BJ (cell line): ENCODE data around the gene ZDHHC8. TPM values are rescaled to one million over a fixed set of nuclear protein-coding genes. Genes with fewer than 3 reads are reported as not detected.
A peak's percentile ranks its signal among the peaks of the same experiment; 100 is the strongest.

Experiments used
- CTCF ChIA-PET: fragments of 350-600 bp; formaldehyde crosslinking; extraction: SDS; loops from one replicate; lab custom pipeline; 2021; ENCODE audit warnings: antibody characterized with exemption, inconsistent platforms; lab: Yijun Ruan, JAX
- POLR2A ChIA-PET: fragments of 300-600 bp; sonication (Branson Sonifier 250); formaldehyde crosslinking; extraction: SDS; loops from one replicate; lab custom pipeline; 2021; ENCODE audit warnings: antibody characterized with exemption; lab: Charles Lee
- DNase-seq: peaks from one replicate; pipeline ENCODE4 v3.0.0-alpha.2; 2011; ENCODE audit warnings: low read depth
- H3K27me3 ChIP-seq: 2 replicates; pipeline ENCODE4 v1.6.0; 2011; ENCODE audit warnings: low read length; ENCODE audit not compliant: control insufficient read depth, insufficient read depth
- H3K36me3 ChIP-seq: 2 replicates; pipeline ENCODE4 v1.5.1; 2011; ENCODE audit warnings: low read length; ENCODE audit not compliant: control insufficient read depth, insufficient read depth
- H3K4me3 ChIP-seq: 2 replicates; pipeline ENCODE4 v1.5.1; 2011; ENCODE audit warnings: low read depth, mild to moderate bottlenecking, control low read depth, low read length
- polyA plus RNA-seq: library from polyadenylated mRNA; depleted of rRNA; stranded (reverse); fragments of >200 nt; gene quantifications from 2 replicates; pipeline ENCODE4 v1.2.3, GENCODE V29; 2011
- TF ChIP-seq, protein P1 (sequence below): IDR thresholded peaks from 2 replicates; pipeline ENCODE4 v1.5.1; 2011; ENCODE audit warnings: low read depth, mild to moderate bottlenecking, control low read depth, inconsistent platforms, low read length, moderate library complexity; ENCODE audit not compliant: insufficient read depth

ZDHHC8 gene
- polyA plus RNA-seq, 1 experiment, result 32.2 TPM

DNA sequence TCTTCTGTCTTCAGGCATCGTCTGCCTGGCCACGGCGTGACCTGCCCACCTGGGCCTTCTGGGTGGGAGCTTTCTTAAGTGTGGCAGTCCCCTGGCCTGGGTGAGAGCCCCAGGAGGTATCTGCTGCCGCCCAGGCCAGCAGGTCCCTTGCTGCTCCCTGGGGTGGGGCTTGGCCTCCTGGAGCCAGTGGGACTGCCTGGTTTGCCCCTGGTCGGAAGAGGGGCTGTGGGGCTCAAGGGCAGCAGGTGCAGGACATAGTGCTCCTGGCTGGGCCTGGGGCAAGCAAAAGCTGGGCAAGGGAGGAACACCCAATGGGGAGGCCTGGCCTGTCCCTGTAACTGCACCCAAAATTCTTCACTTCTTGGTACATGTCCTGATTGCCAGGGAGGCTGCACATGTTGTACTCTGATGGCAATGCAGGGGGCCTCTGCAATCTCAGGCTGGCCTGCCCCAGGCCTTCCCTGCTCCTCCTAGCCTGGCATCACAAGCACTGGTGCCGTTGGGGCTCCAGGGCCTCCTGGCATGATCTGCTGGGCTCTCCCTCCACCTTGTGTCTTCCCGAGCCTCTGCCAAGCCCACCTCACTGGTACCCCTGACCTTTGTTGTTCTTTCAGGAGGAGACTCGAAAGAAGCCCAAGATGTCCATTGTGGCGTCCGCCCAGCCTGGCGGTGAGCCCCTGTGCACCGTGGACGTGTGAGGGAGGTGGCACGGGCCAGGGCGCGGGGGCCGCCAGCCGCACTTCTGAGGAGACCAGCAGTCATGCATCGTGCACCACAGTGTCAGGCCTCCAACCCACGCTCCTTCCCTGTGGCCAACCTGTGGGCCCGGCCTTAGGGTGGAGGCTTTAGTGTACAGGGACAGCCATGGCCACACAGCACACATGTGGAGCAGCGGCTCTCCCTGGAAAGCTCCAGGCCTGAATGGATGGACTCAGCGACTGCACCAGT, 21.9 kb upstream of the ZDHHC8 start:
- ChIA-PET CTCF (interaction anchor here (0.9 to 1.3 kb wide), 2 partner anchors 9 to 47 kb away, joined by 3 read pairs; no protein-coding TSS in a partner anchor), POLR2A (no interaction called here)

DNA sequence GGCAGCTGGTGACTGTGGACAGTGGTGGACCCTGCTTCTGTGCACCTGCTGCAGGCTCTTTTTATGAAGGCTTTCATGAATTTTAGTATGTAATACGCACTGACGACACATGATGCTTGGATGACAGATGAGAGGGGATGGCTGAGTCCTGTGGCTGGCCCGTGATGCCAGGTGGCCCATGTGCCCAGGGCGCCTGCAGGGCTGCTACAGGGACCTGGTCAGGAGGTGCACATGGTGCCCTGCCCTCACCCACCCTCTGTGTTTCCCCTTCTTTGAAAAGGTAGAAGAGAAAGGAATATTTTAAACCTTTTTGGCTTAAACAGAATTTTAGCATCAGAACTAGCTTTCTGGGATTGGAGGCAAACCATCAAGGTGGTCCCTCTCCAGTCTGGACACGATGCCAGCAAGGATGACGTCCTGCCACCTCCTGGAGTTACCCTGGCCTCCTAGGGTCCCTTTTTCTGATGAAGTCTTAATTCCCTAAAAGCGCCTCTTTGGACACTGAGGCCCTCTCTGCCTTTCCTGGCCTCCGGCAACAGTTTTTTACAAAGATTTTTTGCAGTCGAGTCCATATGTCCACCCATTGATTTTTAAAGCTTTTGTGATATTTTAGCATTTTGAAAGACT, 21.1 kb upstream of the ZDHHC8 start:
- no peak overlapping the region for H3K4me3 ChIP-seq
- no peak for DNase-seq
- POLR2A ChIA-PET, result no interaction called here
- H3K27me3 ChIP-seq, result no peaks in the 10 kb centered on the region
- H3K36me3 ChIP-seq, result peaks cover 67% of the 10 kb centered on the region
- CTCF ChIA-PET, result interaction anchor here (0.9 to 1.3 kb wide), 2 partner anchors 9 to 47 kb away, joined by 3 read pairs; no protein-coding TSS in a partner anchor
- TF ChIP-seq, protein P1, sequence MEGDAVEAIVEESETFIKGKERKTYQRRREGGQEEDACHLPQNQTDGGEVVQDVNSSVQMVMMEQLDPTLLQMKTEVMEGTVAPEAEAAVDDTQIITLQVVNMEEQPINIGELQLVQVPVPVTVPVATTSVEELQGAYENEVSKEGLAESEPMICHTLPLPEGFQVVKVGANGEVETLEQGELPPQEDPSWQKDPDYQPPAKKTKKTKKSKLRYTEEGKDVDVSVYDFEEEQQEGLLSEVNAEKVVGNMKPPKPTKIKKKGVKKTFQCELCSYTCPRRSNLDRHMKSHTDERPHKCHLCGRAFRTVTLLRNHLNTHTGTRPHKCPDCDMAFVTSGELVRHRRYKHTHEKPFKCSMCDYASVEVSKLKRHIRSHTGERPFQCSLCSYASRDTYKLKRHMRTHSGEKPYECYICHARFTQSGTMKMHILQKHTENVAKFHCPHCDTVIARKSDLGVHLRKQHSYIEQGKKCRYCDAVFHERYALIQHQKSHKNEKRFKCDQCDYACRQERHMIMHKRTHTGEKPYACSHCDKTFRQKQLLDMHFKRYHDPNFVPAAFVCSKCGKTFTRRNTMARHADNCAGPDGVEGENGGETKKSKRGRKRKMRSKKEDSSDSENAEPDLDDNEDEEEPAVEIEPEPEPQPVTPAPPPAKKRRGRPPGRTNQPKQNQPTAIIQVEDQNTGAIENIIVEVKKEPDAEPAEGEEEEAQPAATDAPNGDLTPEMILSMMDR, result no peak

More for the DNA sequence above, 21.9 kb upstream of the ZDHHC8 start:
- no peak for DNase-seq
- Histone ChIP-seq H3K4me3 (no peak overlapping the region), H3K27me3 (no peaks in the 10 kb centered on the region), H3K36me3 (peaks cover 66% of the 10 kb centered on the region)
- TF ChIP-seq, protein P1, result no peak

DNA sequence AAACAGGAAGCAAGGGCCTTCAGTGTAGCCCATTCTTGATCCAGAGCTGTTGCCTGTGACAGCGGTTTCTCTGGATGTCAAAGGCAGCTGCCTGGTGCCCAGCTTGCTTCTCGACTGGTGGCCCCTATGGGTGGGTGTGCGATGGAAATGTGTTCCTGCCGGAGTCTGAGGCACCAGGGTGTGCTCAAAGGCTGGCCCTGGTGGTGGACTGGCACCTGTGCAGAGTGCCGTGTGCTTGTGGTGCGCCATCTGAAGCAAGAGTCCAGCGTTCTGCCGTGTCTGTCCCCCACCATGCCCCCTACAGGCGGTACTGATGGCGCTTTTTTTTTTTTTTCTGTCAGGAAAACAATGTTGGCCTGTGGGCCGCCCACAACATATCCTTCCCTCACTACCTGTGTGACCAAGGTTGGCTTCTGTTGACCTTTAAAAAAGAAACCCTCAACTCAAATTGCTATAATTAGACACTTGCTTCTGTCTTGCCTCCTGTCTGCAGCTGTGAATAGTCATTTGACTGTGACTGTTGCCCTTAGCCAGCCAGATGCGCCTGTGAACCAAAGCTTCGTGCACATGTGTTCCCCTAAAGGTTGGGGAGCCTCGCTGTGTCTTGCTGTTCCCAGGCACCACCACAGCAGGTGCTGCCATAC, 20.4 kb upstream of the ZDHHC8 start:
- TF ChIP-seq, protein P1, result peak; percentile 53
- H3K27me3 ChIP-seq, result no peaks in the 10 kb centered on the region
- DNase-seq, result no peak
- no peak overlapping the region for H3K4me3 ChIP-seq
- ChIA-PET CTCF (interaction anchor here (1.3 kb wide), 1 partner anchor 10 kb away, joined by 3 read pairs; no protein-coding TSS in a partner anchor), POLR2A (no interaction called here)
- peaks cover 67% of the 10 kb centered on the region for H3K36me3 ChIP-seq

DNA sequence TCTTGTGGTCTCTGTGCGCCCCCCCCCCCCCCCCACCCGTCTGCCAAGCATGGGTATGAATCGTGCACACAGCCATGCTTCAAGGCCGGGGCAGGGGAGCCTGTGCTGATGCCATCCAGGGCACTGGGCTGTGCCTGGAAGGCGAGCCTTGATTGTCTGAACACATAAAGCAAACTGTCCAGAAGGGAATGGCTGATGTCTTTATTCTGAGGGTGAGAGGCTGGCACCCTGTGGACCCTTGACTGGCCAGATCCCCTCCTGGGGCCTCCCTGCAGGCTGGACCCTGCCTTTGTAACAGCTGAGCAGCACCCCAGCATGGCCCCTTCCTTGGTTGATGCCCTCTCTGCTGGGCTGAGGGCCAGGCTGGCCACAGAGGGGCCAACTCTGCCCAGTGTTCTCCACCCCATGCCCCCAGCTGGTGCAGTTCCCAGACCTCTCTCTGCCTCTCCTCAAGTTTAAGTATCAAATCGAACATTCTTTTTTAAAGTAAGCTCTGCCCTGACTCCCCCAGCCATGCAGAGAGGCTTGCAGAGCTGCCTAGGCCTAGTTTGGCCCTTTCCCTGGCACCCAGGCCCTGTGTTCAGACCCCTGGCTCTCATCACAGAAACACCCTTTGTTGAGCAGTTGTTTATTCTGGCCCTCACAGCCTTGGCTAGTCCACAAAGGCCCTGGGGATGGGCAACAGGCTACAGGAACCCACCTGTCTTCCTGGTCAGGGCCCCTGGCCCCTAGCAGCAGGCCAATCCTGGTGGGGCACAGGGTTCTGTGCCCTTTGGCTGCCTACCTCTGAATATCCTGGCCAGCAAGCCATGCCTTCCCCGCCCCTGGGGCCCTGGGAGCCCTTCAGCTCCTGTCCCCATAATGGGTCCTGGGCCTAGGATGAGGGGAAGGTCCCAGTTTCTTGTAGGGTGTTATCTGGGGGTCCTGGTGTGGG, 19.6 kb upstream of the ZDHHC8 start:
- ChIA-PET POLR2A (no interaction called here), CTCF (interaction anchor here (1.1 kb wide), 1 partner anchor 26 kb away, joined by 4 read pairs; no protein-coding TSS in a partner anchor)
- peaks cover 59% of the 10 kb centered on the region for H3K36me3 ChIP-seq
- H3K27me3 ChIP-seq, result no peaks in the 10 kb centered on the region
- TF ChIP-seq, protein P1, result no peak
- no peak for DNase-seq
- H3K4me3 ChIP-seq, result no peak overlapping the region
